ENCODE results near the gene NTSR1.

Gene NTSR1

DNA sequence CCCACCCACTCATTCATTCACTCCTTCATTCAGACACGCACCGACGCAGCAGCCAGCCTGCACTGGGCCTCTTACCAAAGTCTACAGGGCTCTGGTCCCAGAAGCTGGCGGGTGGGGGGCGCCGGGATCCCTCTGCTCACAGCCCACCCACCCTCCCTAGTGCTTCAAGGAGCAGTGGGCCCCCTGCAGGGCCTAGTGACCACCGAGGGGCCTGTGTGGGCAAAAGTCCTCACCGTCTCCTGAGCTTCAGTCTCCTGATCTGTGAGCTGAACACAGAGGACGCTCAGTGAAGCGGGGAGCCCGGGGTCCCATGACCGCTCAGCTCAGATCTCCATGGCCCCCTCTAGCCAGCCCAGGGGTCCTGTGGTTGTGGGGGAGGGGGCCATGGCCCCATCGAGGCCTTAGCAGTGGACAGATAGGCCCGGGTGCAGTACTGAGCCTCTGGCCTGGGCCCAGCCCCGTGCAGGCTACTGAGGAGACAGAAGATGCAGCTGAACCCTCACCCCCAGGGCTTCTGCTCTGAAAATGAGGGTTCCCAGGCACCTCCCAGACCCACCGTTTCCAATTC, 54.2 kb downstream of the NTSR1 start:
- TF ChIP-seq, protein P1, sequence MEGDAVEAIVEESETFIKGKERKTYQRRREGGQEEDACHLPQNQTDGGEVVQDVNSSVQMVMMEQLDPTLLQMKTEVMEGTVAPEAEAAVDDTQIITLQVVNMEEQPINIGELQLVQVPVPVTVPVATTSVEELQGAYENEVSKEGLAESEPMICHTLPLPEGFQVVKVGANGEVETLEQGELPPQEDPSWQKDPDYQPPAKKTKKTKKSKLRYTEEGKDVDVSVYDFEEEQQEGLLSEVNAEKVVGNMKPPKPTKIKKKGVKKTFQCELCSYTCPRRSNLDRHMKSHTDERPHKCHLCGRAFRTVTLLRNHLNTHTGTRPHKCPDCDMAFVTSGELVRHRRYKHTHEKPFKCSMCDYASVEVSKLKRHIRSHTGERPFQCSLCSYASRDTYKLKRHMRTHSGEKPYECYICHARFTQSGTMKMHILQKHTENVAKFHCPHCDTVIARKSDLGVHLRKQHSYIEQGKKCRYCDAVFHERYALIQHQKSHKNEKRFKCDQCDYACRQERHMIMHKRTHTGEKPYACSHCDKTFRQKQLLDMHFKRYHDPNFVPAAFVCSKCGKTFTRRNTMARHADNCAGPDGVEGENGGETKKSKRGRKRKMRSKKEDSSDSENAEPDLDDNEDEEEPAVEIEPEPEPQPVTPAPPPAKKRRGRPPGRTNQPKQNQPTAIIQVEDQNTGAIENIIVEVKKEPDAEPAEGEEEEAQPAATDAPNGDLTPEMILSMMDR (IDR thresholded peaks at IDR 0.05) = no peak

DNA sequence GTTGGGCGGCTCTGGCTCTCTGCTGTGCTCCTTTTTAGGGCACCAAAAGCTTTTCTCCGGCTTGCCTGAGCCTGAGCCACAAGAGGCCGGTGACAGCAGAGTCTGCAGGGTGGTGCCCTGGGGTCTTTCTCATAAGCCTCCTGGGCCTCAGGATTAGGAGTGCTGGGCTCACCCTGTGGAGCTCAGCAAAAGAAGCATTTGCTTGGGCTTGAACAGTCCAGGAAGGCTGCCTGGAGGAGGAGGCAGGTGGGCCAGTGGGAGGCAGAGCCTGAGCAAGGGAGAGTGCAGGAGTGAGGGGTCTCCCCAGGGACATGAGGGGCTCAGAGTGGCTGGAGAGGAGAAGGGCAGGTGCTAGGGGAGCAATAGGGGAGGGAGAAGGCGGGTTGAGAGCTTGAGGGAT, 54.8 kb downstream of the NTSR1 start:
- TF ChIP-seq, protein P1 (IDR thresholded peaks at IDR 0.05) = no peak

DNA sequence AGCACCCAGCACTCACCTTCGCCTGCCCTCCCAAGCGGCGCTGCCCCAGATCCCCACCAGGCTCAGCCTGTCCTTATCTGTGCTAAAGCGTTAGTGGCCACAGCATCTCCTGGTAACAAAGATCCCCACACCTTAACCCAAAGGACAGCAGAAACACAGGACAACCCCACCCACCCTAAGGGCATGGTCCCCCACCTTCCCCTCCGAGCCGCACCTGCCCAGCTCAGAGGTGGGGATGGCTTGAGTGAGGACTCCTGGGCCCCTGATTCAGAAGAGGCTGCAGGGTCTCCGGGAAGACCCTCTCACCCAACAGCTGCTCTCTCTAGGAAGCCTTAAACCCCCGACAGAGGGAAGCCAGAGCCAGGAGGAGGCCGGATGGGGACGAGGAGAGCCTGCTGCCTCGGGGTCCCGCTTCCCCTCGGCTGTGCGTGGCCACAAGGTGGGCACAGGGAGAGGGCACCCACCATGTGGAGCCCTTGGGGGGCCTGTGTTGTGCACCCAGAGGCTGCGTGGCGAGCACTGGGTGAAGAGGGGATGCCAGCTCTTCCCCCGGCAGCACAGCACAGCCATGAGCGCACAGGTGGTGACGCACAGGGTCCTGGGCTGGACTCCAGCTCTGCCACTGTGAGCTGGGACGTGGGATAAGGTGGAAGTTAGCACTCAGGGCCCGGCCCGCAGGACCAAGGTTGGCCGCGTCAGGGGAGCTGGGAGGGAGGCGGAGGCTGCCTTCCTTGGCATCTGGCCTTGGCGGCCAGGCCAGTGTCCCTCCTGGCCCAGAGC, 55.7 kb downstream of the NTSR1 start:
- TF ChIP-seq, protein P1 (IDR thresholded peaks at IDR 0.05) = no peak

DNA sequence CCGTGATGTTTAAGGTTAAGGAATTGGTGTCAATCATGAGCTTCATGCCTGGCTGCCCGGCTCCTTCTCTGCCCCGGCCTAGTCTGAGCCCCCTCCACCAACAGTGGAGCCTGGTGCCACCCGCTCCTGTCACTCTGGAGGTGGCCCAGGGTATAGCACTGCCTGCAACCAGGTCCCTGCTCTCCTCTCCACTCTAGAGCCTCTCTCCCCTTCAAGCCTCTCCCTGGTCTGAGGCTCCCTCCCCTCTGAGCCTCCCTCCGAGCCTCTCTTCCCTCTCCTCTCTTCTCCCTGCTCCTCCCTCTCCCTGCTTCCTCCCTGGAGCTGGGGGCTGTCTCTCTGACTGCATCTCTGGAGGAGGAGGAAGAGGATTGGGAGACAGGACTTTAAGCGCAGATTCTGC, 56.4 kb downstream of the NTSR1 start:
- TF ChIP-seq, protein P1 (IDR thresholded peaks at IDR 0.05) = no peak

DNA sequence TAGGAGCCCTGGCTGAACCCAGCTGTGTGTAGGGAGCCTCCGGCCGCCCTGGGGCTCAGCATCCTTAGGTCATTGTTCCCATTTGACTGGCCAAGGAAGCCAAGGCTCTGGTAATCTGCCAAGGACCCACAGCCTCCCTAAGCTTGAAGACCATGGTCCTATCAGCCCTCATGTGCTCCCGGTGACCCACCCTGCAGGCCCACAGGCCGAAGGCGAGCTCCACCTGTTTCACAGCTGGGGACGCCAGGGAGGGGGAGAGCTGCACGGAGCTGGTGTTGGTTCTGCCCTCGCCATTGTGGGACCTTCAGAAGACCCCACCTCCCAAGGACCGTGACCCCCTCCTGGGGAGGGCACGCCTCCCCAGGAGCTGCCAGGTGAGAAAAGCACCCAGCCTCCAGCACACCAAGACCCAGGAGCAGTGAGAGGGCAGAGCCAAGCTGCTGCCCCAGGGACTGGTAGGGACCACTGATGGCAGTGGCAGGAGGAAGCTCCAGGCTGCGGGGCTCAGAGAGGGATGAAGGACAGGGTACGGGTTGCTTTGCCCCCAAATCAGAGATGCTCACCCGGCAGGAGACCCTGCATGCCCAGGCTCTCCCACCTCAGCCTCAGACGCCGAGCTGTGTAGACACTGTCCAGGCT, 56.9 kb downstream of the NTSR1 start:
- TF ChIP-seq, protein P1 (IDR thresholded peaks at IDR 0.05) = no peak

DNA sequence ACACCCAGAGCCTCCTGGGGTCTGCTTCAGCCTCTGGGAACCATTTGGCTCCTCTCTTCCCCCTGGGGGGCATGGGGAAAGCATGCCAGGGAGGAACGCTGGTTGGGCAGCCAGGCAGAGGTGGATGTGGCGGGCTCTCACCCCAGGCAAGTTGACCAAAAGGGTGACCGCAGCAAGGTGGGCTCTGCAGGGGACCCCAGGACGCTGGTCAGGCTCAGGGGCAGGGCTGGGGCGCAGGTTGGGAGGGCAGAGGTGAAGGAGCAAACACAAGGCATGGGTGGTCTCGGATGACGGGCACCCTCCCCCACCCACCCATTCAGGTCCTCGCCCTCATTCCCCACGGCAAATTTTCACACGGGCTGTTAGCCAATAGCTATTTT, 57.4 kb downstream of the NTSR1 start:
- TF ChIP-seq, protein P1 (IDR thresholded peaks at IDR 0.05) = no peak

DNA sequence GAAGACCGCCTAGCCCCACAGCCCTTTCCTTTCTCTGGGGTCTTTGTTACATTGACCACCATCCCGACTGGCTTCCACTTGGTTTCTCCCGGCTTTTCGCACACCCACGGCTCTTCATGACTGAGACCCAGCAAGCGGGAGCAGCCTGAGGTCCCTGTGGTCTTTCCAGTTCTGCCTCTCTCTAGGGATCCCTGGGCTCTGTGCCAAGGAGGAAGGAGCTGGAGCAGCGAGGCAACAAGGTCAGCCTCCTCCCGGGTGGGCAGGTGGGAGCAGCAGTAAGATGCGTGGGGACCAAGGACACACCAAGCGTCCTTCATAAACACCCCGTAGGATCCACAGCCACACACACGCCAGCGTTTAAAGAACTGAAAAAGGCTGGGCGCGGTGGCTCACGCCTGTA, 58.1 kb downstream of the NTSR1 start:
- TF ChIP-seq, protein P1 (IDR thresholded peaks at IDR 0.05) = no peak
